ENCODE results near the gene BCL2L15.

DNA sequence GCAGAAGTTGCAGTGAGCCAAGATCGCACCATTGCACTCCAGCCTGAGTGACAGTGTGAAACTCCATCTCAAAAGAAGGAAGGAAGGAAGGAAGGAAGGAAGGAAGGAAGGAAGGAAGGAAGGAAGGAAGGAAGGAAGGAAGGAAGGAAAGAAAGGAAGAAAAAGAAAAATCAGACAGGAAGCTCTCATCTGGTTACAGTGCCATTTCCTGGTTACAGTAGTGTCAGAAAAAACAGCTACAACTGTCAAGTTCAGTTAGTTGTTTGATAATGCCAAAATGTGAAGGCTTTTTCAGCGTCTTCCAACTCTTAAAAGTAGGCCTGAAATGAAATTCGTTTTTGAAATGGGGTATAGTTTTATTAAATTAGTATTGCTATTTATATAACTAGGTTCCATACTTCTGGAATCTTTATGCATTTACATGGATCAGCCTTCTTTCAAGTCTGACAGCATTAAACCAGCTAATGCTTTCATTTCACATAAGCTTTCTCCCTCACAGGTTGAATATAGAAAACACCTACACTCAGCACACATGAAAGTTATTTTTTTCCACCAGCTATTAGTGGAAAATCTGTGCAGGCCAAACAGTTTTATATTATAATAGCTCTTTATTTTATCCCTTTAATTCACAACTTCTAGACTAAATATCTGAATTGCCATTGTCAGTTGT is 37.1 kb downstream of the BCL2L15 start:
- TF ChIP-seq, protein P1, sequence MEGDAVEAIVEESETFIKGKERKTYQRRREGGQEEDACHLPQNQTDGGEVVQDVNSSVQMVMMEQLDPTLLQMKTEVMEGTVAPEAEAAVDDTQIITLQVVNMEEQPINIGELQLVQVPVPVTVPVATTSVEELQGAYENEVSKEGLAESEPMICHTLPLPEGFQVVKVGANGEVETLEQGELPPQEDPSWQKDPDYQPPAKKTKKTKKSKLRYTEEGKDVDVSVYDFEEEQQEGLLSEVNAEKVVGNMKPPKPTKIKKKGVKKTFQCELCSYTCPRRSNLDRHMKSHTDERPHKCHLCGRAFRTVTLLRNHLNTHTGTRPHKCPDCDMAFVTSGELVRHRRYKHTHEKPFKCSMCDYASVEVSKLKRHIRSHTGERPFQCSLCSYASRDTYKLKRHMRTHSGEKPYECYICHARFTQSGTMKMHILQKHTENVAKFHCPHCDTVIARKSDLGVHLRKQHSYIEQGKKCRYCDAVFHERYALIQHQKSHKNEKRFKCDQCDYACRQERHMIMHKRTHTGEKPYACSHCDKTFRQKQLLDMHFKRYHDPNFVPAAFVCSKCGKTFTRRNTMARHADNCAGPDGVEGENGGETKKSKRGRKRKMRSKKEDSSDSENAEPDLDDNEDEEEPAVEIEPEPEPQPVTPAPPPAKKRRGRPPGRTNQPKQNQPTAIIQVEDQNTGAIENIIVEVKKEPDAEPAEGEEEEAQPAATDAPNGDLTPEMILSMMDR (optimal IDR thresholded peaks at IDR 0.05 in 1 of 3, IDR thresholded peaks at IDR 0.05 in 1 of 3, conservative IDR thresholded peaks at IDR 0.05 in 1 of 3; ENCODE audit: extremely low read depth in 1 of 3, insufficient read depth in 2 of 3, low read length in 3 of 3), result no peak
- no peak for TF ChIP-seq EZH2 (IDR thresholded peaks at IDR 0.05; ENCODE audit: low read length)
